Breast epithelium (tissue), 3 donors: ENCODE results near the gene SLC4A11.

ENCODE experiments used
- CTCF ChIP-seq, 3 donors: fragments of 450-650 bp; IDR thresholded peaks; one replicate each; pipeline ENCODE4 v1.5.1; 2016 to 2017; ENCODE audit warnings: antibody characterized with exemption in 3 of 3, mild to moderate bottlenecking in 3 of 3, moderate library complexity in 3 of 3
- POLR2A ChIP-seq: fragments of 450-650 bp; IDR thresholded peaks from one replicate; pipeline ENCODE4 v1.6.1; 2016; ENCODE audit warnings: antibody characterized with exemption, mild to moderate bottlenecking, moderate library complexity
- POLR2AphosphoS5 ChIP-seq, 3 donors: sonication (generic); formaldehyde crosslinking; IDR thresholded peaks; one replicate each; pipeline ENCODE4 v1.6.1; 2017; ENCODE audit warnings: antibody characterized with exemption in 3 of 3

GRCh38 chr20:3181270-3181669 lies 57.7 kb downstream of the SLC4A11 start:
- TF ChIP-seq CTCF (IDR thresholded peaks at IDR 0.05) (no peak), POLR2A (no peak), POLR2AphosphoS5 (IDR thresholded peaks at IDR 0.05) (no peak)
